Stimulated activated CD8-positive, alpha-beta memory T cell treated with anti-CD3 and anti-CD28 coated beads, Interleukin-4, amount 100 ng/mL, for 4 hours (primary cell): Measurements from ENCODE around the gene SCN4B.
"Not testable (repeated sequence)": the region's sequence is repeated elsewhere in the genome, so short reads cannot be mapped to it uniquely, and the experiment has no call there.

ENCODE experiments used
- DNase-seq, 2 donors: peaks; one replicate each; pipeline ENCODE4 v3.0.0-alpha.2; 2020; ENCODE audit warnings: low read depth in 2 of 2, low spot score in 1 of 2

The SCN4B gene, protein sequence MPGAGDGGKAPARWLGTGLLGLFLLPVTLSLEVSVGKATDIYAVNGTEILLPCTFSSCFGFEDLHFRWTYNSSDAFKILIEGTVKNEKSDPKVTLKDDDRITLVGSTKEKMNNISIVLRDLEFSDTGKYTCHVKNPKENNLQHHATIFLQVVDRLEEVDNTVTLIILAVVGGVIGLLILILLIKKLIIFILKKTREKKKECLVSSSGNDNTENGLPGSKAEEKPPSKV

DNA sequence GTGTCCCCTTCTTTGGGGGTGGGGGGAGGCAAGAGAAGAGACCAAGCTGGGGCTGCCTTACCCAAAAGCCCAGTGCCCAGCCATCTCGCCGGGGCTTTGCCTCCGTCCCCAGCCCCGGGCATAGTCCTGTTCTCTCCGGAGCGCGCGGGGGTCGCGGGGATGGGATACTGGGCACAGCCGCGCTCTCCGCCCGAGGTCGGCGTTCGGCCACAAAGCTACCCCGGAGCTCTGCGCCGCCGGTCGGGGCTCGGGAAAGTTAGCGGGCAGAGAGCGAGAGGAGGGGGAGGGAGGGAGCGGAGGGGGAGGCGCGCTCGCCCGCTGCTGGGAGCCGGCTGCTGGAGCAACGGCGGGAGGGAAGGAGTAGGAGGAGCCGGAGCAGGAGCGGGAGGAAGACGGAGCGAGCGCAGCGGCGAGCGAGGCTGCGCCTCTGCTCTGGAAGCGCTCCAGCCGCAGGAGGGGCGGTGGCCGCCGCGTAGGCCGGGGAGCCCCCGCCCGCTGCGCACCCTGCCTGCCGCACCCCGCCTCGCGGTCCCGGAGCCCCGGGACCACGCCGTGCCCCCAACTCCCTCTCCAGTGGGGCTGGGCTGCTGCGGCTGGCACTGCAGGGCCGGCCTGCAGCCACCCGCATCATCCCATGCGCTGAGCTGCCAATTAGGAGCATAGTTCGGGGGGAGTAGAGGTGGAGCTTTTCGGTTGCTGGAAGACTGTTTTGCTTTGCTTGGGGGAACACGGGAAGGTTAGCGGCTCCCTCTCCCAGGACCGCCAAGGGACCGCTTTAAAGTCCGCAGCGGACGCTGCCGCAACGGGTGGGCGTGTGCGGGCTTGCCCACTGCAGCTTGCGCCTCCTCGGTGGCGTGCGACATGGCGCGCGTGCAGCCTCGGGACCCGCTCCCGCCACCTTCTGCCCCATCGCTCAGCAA, at the start of gene SCN4B:
TSS of gene SCN4B (minus strand) at position 272 of the 920 bp plus-strand sequence. CDS start at position 122, 150 bp downstream.
- DNase-seq: no peak

DNA sequence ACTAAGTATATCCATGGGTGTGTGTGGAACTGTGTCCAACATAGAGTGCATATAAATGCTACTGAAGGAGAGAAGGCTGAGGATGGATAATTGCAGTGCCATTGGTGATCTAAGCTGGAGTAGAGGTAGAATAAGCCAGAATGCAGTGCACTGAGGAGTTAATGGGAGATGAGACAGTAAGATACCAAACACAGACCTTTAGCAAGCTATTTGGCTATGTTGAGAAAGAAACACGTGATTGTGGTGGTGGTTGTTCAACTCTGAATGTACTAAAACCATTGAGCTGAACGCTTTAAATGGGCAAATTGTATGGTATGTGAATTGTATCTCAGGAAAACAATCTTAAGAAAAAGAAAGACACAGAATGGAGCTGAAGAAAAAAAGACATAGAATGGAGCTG, 49.3 kb upstream of the SCN4B start:
- DNase-seq: no peak

DNA sequence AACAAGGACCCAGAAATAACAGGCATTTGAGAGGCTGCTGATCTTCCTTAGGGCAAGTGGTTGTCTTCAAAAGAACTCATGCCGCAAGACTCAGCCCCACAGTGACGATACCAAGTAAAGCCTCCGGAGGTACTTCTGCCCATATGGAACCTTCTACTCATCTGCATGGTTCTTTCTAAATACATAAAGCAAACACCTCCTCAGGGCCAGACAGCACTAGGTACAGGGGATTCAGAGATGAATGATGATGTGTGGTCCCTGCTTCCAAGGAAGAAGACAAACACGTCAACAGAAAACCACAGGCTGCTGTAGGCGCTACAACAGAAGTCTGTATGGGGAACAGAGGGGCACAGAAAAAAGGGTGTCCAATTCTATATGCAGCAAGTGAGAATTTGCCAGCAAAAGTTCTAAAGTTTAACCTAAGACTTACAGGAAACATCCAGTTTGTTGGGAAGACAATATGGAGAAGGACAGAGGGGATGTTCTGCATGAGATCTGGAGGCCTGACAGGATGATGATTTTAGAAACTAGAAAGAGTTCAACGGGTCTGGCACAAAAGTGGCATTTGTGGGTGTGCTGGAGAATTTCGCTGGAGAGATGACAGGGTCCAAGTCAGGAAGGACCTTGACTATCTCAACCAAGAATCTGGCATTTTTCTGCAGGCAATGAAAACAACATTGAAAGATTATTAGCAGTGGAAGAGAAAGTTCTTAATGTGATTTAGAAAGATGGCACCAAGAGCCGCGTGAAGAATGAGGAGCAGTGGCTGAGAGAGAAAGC, 48.5 kb upstream of the SCN4B start:
- peak; percentile 20 to 47 for DNase-seq

DNA sequence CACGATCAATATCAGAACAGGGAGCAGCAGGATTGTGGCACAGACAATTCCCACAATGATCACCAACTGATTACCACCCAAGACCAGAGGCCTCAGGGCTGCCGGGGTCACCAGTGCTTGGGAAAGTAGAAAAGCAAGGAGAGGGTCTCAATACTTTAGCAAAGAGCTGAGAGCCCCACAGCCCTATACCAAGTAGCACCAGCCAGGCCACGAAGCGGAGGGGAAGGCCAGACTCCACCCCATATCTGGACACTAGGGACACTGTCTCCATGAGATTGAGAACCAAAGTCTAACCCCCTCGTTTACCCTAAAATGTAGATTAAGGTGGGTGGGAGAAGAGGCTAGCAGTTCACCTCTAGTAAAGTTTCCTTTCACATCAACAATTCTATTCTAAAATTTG, 47.9 kb upstream of the SCN4B start:
- no peak for DNase-seq

DNA sequence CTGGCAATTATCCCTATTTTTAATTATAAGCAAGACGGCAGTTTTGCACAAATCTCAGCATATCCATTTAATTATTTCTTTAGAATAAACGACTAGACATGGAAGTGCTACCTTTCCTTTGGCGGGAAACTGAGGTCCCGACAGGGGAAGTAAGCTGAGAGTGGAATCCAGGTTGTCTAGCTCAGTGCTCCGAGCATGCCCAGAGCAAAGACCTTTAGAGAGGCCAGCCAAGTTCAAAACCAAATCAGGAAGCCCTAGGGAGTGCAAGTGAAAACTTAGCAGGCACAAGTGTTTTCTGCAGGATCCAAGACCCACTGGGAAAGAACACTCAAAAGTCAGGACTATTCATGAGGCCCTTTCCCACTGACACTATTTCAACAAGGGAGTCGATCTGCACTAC, 46.5 kb upstream of the SCN4B start:
- no peak for DNase-seq

DNA sequence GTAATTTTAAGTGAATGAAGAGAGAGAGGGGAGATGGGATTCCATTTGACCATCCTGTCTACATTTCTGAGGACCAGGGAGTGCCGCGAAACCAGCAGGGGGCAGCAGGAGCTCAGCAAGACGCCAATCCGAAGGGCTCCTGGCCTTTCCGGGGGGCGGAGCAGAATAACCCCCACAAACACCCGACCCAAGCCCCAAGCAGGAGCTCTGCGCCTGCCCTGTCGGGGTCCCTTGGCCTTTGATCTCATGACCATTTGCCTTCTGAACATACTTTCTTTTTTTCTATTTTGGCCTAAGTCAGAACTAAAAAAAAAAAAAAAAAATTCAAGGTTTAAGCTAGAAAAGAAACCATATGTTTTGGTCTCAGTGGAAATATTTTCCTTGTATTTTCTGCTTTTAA, 45.7 kb upstream of the SCN4B start:
- DNase-seq: peak; percentile 63 to 68

DNA sequence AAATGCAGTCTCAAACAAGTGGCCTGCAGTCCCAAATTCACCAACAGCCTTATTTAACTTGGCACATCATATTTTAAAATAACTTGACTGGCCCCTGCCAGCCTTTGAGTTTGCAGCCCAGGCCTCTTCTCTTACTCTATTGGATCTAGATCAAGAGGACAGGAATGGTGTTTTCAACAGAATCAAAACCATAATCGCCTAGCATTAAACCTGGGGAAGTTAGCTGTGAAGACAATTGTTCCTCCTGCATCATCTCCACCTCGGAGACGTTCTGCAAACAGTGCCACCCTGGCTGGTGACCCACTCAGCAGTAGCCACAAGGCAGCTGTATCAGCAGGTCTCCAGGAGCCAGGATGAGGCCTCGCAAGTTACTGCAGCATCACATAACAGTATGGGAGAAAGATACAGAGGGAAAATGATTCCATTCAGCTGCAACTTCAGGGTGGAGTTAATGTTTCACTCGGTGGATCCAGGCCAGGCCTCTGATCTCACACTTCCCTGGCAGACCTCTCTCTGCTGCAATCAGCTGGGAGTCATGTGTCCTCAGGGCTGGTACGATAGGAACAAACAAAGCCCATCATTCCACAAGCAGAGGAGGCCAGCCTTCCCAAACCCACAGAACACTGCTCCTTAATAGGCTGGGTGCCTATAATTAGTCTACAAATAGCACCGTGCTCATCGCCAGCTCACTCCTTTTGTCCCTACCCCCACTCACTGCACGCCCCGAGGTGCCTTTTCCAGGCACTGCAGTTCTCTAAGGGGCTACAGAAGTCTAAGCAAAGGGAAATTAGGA, 42.4 kb upstream of the SCN4B start:
- DNase-seq: no peak

DNA sequence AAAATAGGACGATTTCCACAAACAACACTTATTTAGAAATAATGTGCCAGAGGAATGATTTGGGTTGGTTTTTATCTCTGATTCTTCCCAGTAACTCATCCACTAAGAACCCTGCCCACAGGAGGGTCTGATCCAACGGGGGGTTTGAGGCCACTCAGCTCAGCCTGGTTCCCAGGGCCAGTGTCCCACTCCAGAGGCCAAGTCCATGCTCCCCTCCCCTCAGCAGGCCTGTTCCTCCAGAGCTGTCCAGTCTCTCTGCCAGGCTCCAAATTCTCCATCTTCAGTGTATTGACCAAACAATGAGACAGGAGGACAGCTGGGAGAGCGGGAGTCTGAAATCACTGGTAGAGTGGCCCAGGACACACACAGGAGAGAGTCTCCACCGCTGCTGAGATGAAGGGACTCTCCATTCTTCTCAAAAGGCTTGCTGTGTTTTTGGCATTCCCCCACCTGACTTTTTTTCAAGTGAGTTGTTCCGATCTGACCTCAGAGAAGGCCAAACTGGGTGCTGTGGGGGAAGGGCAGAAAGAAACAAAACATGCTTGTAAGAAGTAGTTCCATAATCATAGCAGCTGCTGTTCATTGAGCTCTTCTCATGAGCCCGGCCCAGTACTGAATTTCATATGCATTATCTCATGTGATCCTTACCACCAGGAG, 41.4 kb upstream of the SCN4B start:
- no peak for DNase-seq

DNA sequence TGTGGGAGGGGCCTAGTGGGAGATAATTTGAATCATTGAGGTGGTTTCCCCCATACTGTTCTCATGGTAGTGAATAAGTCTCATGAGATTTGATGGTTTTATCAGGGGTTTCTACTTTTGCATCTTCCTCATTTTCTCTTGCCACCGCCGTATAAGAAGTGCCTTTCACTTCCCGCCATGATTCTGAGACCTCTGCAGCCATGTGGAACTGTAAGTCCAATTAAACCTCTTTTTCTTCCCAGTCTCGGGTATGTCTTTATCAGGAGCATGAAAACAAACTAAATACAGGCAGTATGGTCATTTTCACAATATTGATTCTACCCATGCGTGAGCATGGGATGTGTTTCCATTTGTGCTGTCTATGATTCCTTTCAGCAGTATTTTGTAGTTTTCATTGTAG, 40.2 kb upstream of the SCN4B start:
- not testable (repeated sequence) for DNase-seq

DNA sequence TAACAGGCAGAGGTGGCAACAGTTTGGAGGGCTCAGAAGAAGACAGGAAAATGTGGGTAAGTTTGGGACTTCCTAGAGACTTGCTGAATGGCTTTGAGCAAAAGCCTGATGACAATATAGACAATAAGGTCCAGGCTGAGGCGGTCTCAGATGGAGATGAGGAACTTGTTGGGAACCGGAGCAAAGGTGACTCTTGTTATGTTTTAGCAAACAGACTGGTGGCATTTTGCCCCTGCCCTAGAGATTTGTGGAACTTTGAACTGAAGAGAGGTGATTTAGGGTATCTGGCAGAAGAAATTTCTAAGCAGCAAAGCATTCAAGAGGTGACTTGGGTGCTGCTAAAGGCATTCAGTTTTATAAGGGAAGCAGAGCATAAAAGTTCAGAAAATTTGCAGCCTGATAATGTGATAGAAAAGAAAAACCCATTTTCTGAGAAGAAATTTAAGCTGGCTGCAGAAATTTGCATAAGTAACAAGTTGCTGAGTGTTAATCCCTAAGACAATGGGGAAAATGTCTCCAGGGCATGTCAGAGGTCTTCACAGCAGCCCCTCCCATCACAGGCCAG, 38.4 kb upstream of the SCN4B start:
- DNase-seq: not testable (repeated sequence)

DNA sequence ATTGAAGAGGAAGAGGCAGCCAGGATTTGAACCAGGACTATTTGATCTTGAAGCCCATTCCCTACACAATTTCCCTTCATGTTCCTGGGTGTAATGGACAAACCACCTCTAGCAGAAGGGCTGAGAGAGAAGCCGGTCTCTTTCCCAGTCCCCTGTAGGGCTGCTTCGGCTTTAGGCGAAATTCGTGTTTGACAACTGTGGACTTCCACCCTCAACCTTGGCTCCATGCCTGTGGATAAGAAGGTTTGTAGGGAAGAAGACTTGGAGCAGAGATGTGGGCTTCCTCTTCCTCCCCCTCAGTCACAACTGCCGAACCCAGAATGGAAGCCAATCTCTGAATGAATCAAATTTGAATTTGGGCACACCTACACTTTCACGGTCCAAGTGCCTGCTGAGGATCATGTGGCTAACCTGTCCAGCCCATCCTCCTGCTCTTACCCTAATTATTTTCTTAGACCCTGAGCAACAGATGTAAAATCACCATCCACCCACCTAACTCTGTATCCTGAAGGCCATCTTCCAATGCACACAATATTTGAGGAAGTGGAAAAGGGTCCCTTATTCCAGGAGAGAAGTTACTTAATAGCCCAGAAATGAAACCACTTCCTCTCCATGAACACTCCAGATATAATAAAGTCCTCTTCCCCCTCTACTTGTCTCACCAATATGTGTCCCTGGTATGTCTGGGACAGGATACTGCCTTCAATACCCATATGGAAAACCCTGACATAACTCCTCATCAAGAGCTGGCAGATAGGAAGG, 33.9 kb upstream of the SCN4B start:
- DNase-seq: no peak

DNA sequence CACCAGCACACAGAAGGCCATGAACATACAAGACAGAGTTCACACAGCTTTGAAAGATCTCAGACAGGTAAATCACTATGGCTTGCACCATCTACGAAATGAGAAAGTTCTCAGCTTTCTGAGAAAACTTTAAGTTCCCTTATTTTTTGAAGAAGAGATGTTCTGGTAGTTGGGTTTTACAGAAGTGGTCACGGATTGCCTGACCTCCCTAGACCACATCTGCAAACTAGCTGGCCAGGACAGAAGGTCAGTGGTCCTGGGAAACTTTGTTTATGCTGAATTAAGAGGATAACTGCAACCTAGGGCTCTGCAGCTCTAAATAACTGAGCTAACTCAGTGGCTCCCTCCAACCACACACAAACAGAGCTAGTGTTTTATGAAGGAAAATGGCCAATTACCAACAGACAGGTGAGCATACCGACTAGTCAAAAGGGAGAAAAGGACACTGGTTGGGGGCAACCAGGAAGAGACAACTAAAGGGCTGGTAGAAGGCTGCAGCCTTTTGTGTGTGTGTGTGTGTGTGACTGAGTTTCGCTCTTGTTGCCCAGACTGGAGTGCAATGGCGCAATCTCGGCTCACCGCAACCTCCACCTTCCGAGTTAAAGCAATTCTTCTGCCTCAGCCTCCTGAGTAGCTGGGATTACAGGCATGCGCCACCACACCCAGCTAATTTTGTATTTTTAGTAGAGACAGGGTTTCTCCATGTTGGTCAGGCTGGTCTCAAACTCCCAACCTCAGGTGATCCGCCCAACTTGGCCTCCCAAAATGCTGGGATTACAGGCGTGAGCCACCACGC, 32.4 kb upstream of the SCN4B start:
- no peak for DNase-seq

DNA sequence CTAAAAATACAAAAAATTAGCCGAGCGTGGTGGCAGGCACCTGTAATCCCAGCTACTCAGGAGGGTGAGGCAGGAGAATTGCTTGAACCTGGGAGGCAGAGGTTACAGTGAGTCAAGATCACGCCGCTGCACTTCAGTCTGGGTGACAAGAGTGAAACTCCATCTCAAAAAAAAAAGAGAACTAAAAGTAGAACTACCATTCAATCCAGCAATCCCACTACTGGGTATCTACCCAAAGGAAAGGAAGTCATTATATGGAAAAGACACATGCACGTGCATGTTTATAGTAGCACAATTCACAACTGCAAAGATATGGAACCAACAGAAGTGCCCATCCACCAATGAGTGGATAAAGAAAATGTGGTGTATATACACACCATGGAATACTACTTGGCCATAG, 31.1 kb upstream of the SCN4B start:
- not testable (repeated sequence) for DNase-seq

DNA sequence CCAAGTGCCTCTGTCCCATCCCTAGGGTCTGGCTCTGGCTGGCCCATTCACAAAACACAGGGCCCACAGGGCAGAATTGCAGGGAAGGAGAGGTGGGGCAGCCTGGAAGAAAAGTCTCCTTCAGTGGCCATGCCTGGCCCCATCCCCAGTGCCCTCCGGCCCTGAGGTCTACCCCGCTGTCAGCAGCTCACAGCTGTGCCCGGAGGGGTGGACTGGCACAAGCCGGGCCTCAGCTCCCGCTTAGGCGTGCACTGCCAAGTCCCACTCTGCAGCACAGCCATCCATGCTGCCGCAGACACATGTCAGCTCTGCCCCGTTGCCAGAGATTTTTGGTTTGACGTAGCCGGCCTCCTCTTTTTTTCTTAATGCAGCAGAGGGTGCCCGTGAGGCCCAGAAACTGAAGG, 27.7 kb upstream of the SCN4B start:
- no peak for DNase-seq

DNA sequence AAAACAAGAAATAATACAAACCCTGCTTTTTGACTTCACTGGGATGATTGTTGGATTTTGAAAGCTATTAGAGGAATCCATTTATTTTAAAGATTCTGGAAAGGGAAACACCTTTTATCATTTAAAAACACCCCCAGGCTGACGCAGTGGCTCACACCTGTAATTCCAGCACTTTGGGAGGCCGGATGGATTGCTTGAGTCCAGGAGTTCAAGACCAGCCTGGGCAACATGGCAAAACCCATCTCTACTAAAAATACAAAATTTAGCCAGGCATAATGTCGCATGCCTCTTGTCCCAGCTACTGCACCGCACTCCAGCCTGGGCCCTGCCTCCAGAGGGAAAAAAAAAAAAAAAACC, 24.1 kb upstream of the SCN4B start:
- no peak for DNase-seq

DNA sequence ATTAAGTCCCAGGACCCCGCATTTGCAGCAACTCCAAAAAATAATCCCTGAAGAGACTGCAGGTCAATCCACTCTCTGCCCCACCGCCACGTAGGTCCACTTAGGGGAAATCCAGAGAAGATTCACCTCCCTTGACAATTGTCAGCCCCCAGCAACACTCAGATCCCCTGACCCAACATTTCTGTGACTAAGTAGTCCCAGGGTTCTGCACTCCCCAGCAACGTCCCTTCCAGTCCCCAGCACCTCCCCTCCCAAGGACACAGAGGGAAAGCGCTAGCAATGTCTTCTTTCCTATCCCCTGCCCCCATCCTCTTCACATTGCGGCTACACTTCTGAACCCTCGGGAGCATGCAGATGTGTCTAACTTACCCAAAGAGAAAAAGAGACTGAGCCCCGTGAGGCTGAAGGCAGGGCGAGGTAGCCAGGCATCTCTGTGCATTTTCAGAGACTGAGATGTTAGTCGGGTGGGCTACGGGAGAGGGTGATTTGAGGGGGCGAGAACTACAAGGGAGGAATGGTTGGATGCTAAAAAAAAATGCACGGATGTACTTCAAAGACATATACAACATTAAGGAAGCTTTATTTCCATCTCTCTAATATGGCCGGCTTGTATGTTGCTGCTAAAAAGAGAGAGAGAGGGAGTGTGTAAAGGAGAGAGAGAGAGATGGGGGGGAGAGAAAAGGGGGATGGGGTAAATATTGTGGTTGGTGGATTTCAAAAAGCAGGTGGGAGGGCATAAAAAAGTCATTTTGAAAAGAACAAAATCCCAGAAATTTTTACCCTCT, 23.6 kb upstream of the SCN4B start, which contains the start of gene SCN2B:
TSS of gene SCN2B (minus strand) at position 647 of the 785 bp plus-strand sequence. CDS start at position 439, 208 bp downstream.
- DNase-seq: no peak
